ENCODE results near the gene ACAN. TPM values are rescaled to one million over a fixed set of nuclear protein-coding genes. Genes with fewer than 3 reads are reported as not detected.

ACAN gene
- total RNA-seq, 1 donor from 2014 or later: 2.0 TPM

DNA sequence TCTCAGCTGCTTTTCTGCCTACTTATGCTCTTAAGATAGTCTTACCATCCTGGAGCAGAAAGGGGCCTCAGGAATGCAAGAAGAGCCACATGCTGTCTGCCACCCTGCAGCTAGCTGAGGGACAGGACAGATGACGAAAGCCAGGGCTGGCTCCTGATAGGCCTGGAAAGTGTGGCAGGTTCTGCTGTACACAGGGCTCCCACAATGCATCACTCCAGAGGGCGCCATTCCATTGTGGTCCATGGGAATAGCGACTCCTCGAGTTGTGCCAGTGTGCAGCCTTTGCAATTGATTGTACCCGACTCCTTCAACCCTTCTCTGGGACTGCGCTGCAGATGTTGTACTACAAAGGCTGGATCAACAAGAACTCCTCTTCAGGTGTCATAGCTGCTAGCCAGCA, 11.2 kb downstream of the ACAN start:
- no peaks in the 10 kb centered on the region for H3K9me3 Mint-ChIP-seq (ENCODE audit: low read depth)
- no peak for TF ChIP-seq CTCF (IDR thresholded peaks at IDR 0.05; ENCODE audit: unreplicated experiment)
- H3K36me3 Mint-ChIP-seq (ENCODE audit: insufficient read depth): no peaks in the 10 kb centered on the region

DNA sequence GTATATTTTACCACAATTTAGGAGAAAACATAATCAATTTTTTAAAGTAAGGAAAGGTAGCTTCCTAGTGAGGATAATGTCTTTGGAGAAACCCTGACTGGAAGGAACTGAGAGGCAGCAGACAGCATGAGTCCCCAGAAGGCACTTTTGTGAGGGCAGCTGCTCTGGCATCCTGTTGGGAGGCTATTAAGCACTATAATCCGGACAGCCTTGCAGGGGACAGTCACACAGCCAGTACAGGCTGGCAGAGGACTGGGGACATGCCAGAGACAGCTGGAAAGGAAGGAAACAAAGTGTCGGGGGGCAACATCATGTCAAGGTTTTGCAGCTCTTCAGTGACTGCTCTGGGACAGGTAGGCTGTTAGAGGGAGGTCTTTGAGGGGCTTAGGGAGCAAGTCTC, 15.7 kb downstream of the ACAN start:
- H3K9me3 Mint-ChIP-seq (ENCODE audit: low read depth): no peaks in the 10 kb centered on the region
- H3K36me3 Mint-ChIP-seq (ENCODE audit: insufficient read depth): no peaks in the 10 kb centered on the region
- H3K27me3 Mint-ChIP-seq: peaks cover 8% of the 10 kb centered on the region
- H3K27ac Mint-ChIP-seq: no peak overlapping the region
- no peaks in the 10 kb centered on the region for H3K4me1 Mint-ChIP-seq (ENCODE audit: low read depth)
- no peak for DNase-seq (ENCODE audit: low spot score, unreplicated experiment)
- TF ChIP-seq CTCF (IDR thresholded peaks at IDR 0.05; ENCODE audit: unreplicated experiment): no peak
- H3K4me3 Mint-ChIP-seq (ENCODE audit: low read depth): no peak overlapping the region

More for the DNA sequence above, 11.2 kb downstream of the ACAN start:
- Mint-ChIP-seq H3K27ac (no peak overlapping the region), H3K4me1 (ENCODE audit: low read depth) (peaks cover 10% of the 10 kb centered on the region), H3K4me3 (ENCODE audit: low read depth) (no peak overlapping the region), H3K27me3 (peaks cover 6% of the 10 kb centered on the region)
- no peak for DNase-seq (ENCODE audit: low spot score, unreplicated experiment)

GRCh38 chr15:88821993-88822392, 18.8 kb downstream of the ACAN start:
- H3K4me3 Mint-ChIP-seq (ENCODE audit: low read depth): no peak overlapping the region
- no peak for TF ChIP-seq CTCF (IDR thresholded peaks at IDR 0.05; ENCODE audit: unreplicated experiment)
- no peak overlapping the region for H3K27ac Mint-ChIP-seq
- no peaks in the 10 kb centered on the region for H3K9me3 Mint-ChIP-seq (ENCODE audit: low read depth)
- H3K27me3 Mint-ChIP-seq: peaks cover 10% of the 10 kb centered on the region
- H3K4me1 Mint-ChIP-seq (ENCODE audit: low read depth): no peaks in the 10 kb centered on the region
- DNase-seq (ENCODE audit: low spot score, unreplicated experiment): no peak
- no peaks in the 10 kb centered on the region for H3K36me3 Mint-ChIP-seq (ENCODE audit: insufficient read depth)

GRCh38 chr15:88828791-88829190, 25.6 kb downstream of the ACAN start:
- H3K9me3 Mint-ChIP-seq (ENCODE audit: low read depth): no peaks in the 10 kb centered on the region
- TF ChIP-seq CTCF (IDR thresholded peaks at IDR 0.05; ENCODE audit: unreplicated experiment): no peak
- no peaks in the 10 kb centered on the region for H3K4me1 Mint-ChIP-seq (ENCODE audit: low read depth)
- no peak overlapping the region for H3K4me3 Mint-ChIP-seq (ENCODE audit: low read depth)
- no peaks in the 10 kb centered on the region for H3K36me3 Mint-ChIP-seq (ENCODE audit: insufficient read depth)
- H3K27ac Mint-ChIP-seq: no peak overlapping the region
- peaks cover 6% of the 10 kb centered on the region for H3K27me3 Mint-ChIP-seq
- DNase-seq (ENCODE audit: low spot score, unreplicated experiment): no peak

DNA sequence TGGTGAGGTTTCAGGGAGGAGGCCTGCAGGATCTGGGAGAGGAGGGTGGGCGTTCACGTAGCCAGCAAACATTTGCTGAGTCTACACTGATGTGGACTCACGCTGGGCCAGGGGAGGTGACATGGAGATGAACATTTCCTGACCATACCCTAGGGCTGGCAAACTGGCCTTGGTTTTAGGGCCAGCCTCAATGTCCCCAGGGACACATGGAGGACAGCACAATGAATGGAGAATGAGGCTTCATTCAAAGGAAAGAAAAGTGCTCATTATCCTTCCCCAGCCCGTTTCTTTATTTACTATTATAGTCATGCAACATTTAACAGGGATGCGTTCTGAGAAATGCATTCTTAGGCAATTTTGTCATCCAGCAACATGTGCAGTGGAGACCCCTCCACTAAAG, 26.8 kb downstream of the ACAN start:
- no peak for DNase-seq (ENCODE audit: low spot score, unreplicated experiment)
- H3K27ac Mint-ChIP-seq: no peak overlapping the region
- H3K36me3 Mint-ChIP-seq (ENCODE audit: insufficient read depth): no peaks in the 10 kb centered on the region
- H3K9me3 Mint-ChIP-seq (ENCODE audit: low read depth): no peaks in the 10 kb centered on the region
- H3K4me3 Mint-ChIP-seq (ENCODE audit: low read depth): no peak overlapping the region
- peaks cover 6% of the 10 kb centered on the region for H3K27me3 Mint-ChIP-seq
- TF ChIP-seq CTCF (IDR thresholded peaks at IDR 0.05; ENCODE audit: unreplicated experiment): no peak
- no peaks in the 10 kb centered on the region for H3K4me1 Mint-ChIP-seq (ENCODE audit: low read depth)

Measured in progenitor cell of endocrine pancreas (in vitro differentiated cells).